ENCODE data around the gene SNAPC2. TPM values are rescaled to one million over a fixed set of nuclear protein-coding genes. Genes with fewer than 3 reads are reported as not detected.

Gene SNAPC2
- polyA plus RNA-seq, 2 donors, result 5.6 to 11.3 TPM

- H3K27ac ChIP-seq (ENCODE audit: low read depth in 2 of 2, low read length in 1 of 2), result peak overlapping the region; percentile 50 to 90
- H3K36me3 ChIP-seq (ENCODE audit: control insufficient read depth in 2 of 2, insufficient read depth in 2 of 2, low read length in 1 of 2), result peaks cover 0 to 8% of the 10 kb centered on the region in 2 donors
- no peaks in the 10 kb centered on the region for H3K27me3 ChIP-seq (ENCODE audit: control insufficient read depth in 1 of 2, insufficient read depth in 2 of 2, low read length in 2 of 2)
- WGBS, 2 donors, result 57 to 64% methylated on average over 7 of the region's 7 CpGs
- peaks cover 7 to 35% of the 10 kb centered on the region in 2 donors for H3K4me1 ChIP-seq (ENCODE audit: control insufficient read depth in 2 of 2, insufficient read depth in 2 of 2, low read length in 1 of 2)
- no peak overlapping the region for H3K4me3 ChIP-seq (ENCODE audit: low read depth in 1 of 2, low read length in 2 of 2)
- H3K9me3 ChIP-seq (ENCODE audit: control insufficient read depth in 2 of 2, insufficient read depth in 1 of 2, low read depth in 1 of 2, low read length in 1 of 2), result peaks cover 0 to 1% of the 10 kb centered on the region in 2 donors
These were observed 18.8 kb upstream of the SNAPC2 start for GRCh38 chr19:7901337-7901736.

- Histone ChIP-seq H3K4me1 (ENCODE audit: control insufficient read depth in 2 of 2, insufficient read depth in 2 of 2, low read length in 1 of 2) (peaks cover 7 to 39% of the 10 kb centered on the region in 2 donors), H3K27me3 (ENCODE audit: control insufficient read depth in 1 of 2, insufficient read depth in 2 of 2, low read length in 2 of 2) (no peaks in the 10 kb centered on the region), H3K27ac (ENCODE audit: low read depth in 2 of 2, low read length in 1 of 2) (peak overlapping the region; percentile 82 to 94), H3K36me3 (ENCODE audit: control insufficient read depth in 2 of 2, insufficient read depth in 2 of 2, low read length in 1 of 2) (peaks cover 0 to 10% of the 10 kb centered on the region in 2 donors), H3K9me3 (ENCODE audit: control insufficient read depth in 2 of 2, insufficient read depth in 1 of 2, low read depth in 1 of 2, low read length in 1 of 2) (peaks cover 0 to 1% of the 10 kb centered on the region in 2 donors), H3K4me3 (ENCODE audit: low read depth in 1 of 2, low read length in 2 of 2) (peak overlapping the region; percentile 55 to 85)
- 9 to 14% methylated on average over 20 of the region's 20 CpGs for WGBS, 2 donors
These were observed 17.3 kb upstream of the SNAPC2 start for GRCh38 chr19:7902796-7903243.

DNA sequence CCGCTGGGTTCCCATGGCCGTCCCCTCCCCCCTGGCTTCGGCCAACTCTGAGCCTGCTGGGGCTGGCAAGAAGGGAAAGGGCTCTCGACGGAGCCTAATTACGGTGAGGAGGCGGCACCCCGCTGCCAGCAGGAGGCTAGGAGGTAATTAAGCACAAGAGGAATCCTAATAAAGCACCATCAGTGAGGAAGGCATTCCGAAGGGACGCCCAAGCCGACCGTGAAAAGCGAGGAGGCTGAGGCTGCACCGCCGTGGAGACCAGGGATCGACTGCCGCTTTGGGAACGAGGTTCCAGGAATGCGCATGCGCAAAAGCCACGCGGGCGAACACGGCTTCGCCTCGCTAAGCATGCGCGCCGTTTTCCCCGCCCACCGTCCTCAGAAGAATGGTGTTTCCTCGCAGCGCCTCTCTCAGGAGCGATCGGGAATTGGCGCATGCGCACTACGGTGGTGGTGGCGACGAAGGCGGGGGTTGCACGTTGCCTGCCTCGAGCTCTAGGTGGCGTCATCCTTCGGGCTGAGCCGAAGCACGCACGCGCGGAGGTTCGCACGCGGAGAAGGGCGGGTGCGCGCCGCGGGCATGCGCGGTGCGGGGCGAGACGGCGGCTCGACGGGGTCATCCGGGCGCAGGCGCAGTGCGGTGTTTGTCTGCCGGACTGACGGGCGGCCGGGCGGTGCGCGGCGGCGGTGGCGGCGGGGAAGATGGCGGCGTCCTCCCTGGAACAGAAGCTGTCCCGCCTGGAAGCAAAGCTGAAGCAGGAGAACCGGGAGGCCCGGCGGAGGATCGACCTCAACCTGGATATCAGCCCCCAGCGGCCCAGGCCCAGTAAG, 16.7 kb upstream of the SNAPC2 start, which contains the start of gene MAP2K7:
TSS of gene MAP2K7 (plus strand) at position 634 of the 830 bp plus-strand sequence. CDS start at position 702, 68 bp downstream.
- Histone ChIP-seq H3K9me3 (ENCODE audit: control insufficient read depth in 2 of 2, insufficient read depth in 1 of 2, low read depth in 1 of 2, low read length in 1 of 2) (peaks cover 0 to 1% of the 10 kb centered on the region in 2 donors), H3K27ac (ENCODE audit: low read depth in 2 of 2, low read length in 1 of 2) (peak within 1 kb of the TSS; percentile 92 to 94), H3K27me3 (ENCODE audit: control insufficient read depth in 1 of 2, insufficient read depth in 2 of 2, low read length in 2 of 2) (no peaks in the 10 kb centered on the region), H3K4me1 (ENCODE audit: control insufficient read depth in 2 of 2, insufficient read depth in 2 of 2, low read length in 1 of 2) (peaks cover 7 to 41% of the 10 kb centered on the region in 2 donors), H3K36me3 (ENCODE audit: control insufficient read depth in 2 of 2, insufficient read depth in 2 of 2, low read length in 1 of 2) (peaks cover 0 to 10% of the 10 kb centered on the region in 2 donors), H3K4me3 (ENCODE audit: low read depth in 1 of 2, low read length in 2 of 2) (peak within 1 kb of the TSS; percentile 73 to 85)
- WGBS, 2 donors, result 0 to 1% methylated on average over 73 to 89 of the region's 89 CpGs

DNA sequence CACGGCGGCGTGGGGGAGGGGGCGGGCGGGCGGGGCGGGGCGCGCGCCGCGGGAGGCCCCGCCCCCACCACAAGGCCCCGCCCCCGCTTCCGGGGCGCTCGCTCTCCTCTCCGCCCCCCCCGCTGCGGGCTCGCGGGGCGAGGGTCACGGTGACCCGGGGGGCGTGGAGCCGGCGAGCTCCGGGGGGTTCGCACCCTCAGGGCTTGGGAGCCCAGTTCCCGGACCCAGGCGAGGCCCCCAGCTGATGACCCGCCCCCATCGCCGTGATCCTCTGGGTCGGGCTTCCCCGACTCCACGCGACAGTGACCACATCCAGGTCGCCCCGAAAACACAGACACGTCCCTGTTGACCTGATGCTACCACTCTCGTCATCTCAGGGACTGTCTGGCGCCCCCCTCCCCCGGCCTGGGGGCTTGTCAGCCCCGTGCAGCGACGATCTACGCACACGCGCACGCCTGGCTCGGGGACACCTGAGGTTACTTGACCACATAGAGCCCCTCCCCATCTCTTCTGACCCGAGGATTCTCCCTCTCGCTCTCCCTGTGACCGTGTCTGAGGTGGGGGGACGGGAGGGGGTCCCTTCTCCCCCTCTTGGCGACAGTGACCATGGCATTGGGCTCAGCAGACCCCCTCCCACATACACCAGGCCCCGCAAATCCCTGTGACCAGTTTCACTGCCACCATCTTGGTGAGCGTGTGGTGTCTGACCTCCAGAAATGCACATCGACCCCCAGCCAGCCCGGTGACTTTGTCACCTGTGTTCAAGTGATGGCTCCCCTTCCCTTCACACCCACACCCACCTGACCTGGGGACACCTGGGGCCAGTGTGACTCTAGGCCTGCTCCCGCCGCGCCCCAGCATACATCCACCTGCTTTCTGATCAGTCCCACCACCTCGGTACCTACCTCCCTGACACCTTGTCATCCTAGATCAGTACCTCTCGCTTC, 15.8 kb upstream of the SNAPC2 start:
- 8 to 12% methylated on average over 43 to 68 of the region's 68 CpGs for WGBS, 2 donors
- Histone ChIP-seq H3K27me3 (ENCODE audit: control insufficient read depth in 1 of 2, insufficient read depth in 2 of 2, low read length in 2 of 2) (no peaks in the 10 kb centered on the region), H3K4me1 (ENCODE audit: control insufficient read depth in 2 of 2, insufficient read depth in 2 of 2, low read length in 1 of 2) (peaks cover 7 to 41% of the 10 kb centered on the region in 2 donors), H3K36me3 (ENCODE audit: control insufficient read depth in 2 of 2, insufficient read depth in 2 of 2, low read length in 1 of 2) (peaks cover 0 to 15% of the 10 kb centered on the region in 2 donors), H3K9me3 (ENCODE audit: control insufficient read depth in 2 of 2, insufficient read depth in 1 of 2, low read depth in 1 of 2, low read length in 1 of 2) (peaks cover 0 to 1% of the 10 kb centered on the region in 2 donors), H3K4me3 (ENCODE audit: low read depth in 1 of 2, low read length in 2 of 2) (peak overlapping the region; percentile 73 to 85), H3K27ac (ENCODE audit: low read depth in 2 of 2, low read length in 1 of 2) (peak overlapping the region; percentile 92 to 93)

DNA sequence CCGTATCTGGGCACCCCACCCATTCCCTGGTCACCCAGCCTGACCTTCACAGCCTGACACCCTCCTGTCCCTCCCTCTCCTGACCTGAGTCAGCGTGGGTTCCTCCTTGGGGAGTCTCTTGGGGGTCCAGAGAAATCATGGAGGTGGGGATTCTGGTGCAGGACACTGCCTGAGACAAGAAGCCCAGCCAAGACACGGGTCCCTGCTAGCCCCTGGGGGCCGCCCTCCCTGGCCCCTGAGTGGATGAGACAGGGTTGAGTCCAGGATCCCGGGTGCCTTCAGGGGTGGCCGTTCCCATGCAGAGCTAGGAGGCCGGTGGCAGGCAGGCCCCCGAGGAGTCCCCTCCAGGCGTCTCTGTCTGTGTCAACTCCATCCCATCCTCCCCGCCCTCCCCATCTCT, 14.9 kb upstream of the SNAPC2 start:
- Histone ChIP-seq H3K9me3 (ENCODE audit: control insufficient read depth in 2 of 2, insufficient read depth in 1 of 2, low read depth in 1 of 2, low read length in 1 of 2) (peaks cover 0 to 1% of the 10 kb centered on the region in 2 donors), H3K27me3 (ENCODE audit: control insufficient read depth in 1 of 2, insufficient read depth in 2 of 2, low read length in 2 of 2) (no peaks in the 10 kb centered on the region), H3K4me1 (ENCODE audit: control insufficient read depth in 2 of 2, insufficient read depth in 2 of 2, low read length in 1 of 2) (peaks cover 4 to 33% of the 10 kb centered on the region in 2 donors), H3K36me3 (ENCODE audit: control insufficient read depth in 2 of 2, insufficient read depth in 2 of 2, low read length in 1 of 2) (peaks cover 0 to 16% of the 10 kb centered on the region in 2 donors), H3K27ac (ENCODE audit: low read depth in 2 of 2, low read length in 1 of 2) (no peak overlapping the region), H3K4me3 (ENCODE audit: low read depth in 1 of 2, low read length in 2 of 2) (peak overlapping the region in 1 of 2 donors; percentile 73)
- 62 to 81% methylated on average over 10 of the region's 10 CpGs for WGBS, 2 donors

DNA sequence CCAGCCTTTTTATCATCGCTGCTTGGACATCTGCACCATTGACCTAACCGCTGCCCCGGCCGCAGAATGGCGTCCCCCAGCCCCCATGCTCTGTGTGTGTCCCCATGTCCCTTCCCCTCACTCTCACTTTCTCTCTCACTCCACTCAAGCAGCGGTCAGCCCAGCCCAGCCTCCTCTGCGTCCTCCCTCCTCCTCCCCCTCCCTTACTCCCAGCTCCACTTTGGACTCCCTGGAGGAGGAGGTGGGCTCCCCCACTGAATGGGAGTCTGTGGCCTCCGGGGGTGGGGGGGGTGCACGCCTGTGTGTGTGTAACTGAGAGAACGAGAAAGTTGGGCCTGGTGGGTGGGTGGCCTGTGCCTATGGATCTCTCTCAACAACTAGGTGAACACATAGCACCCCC, 14.3 kb upstream of the SNAPC2 start:
- Histone ChIP-seq H3K36me3 (ENCODE audit: control insufficient read depth in 2 of 2, insufficient read depth in 2 of 2, low read length in 1 of 2) (peaks cover 4 to 22% of the 10 kb centered on the region in 2 donors), H3K9me3 (ENCODE audit: control insufficient read depth in 2 of 2, insufficient read depth in 1 of 2, low read depth in 1 of 2, low read length in 1 of 2) (peaks cover 0 to 3% of the 10 kb centered on the region in 2 donors), H3K4me1 (ENCODE audit: control insufficient read depth in 2 of 2, insufficient read depth in 2 of 2, low read length in 1 of 2) (peaks cover 3 to 29% of the 10 kb centered on the region in 2 donors), H3K4me3 (ENCODE audit: low read depth in 1 of 2, low read length in 2 of 2) (no peak overlapping the region), H3K27ac (ENCODE audit: low read depth in 2 of 2, low read length in 1 of 2) (no peak overlapping the region), H3K27me3 (ENCODE audit: control insufficient read depth in 1 of 2, insufficient read depth in 2 of 2, low read length in 2 of 2) (no peaks in the 10 kb centered on the region)
- WGBS, 2 donors, result 88 to 90% methylated on average over 10 of the region's 10 CpGs

DNA sequence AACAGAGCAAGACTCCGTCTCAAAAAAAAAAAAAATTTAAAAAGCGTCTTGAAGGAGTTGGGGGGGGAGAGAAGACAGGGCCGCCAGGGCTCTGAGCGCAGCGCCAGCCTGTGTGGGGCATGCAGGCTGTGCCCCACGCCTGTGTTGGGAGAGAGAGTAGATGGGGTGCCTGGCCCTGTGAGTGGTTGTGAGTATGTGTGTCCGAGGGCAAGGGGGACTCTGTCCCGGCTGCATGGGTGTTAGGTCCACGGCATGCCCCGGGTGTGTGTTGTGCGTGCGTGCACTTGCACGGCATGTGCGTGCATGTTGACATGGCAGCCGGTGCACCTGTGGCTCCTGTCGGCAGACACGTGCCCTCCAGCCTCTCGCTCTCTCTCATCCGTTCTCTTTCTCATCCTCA, 13.0 kb upstream of the SNAPC2 start:
- 64 to 73% methylated on average over 19 of the region's 19 CpGs for WGBS, 2 donors
- Histone ChIP-seq H3K4me1 (ENCODE audit: control insufficient read depth in 2 of 2, insufficient read depth in 2 of 2, low read length in 1 of 2) (peaks cover 3 to 26% of the 10 kb centered on the region in 2 donors), H3K9me3 (ENCODE audit: control insufficient read depth in 2 of 2, insufficient read depth in 1 of 2, low read depth in 1 of 2, low read length in 1 of 2) (peaks cover 0 to 3% of the 10 kb centered on the region in 2 donors), H3K4me3 (ENCODE audit: low read depth in 1 of 2, low read length in 2 of 2) (no peak overlapping the region), H3K36me3 (ENCODE audit: control insufficient read depth in 2 of 2, insufficient read depth in 2 of 2, low read length in 1 of 2) (peaks cover 12 to 33% of the 10 kb centered on the region in 2 donors), H3K27me3 (ENCODE audit: control insufficient read depth in 1 of 2, insufficient read depth in 2 of 2, low read length in 2 of 2) (no peaks in the 10 kb centered on the region), H3K27ac (ENCODE audit: low read depth in 2 of 2, low read length in 1 of 2) (no peak overlapping the region)

DNA sequence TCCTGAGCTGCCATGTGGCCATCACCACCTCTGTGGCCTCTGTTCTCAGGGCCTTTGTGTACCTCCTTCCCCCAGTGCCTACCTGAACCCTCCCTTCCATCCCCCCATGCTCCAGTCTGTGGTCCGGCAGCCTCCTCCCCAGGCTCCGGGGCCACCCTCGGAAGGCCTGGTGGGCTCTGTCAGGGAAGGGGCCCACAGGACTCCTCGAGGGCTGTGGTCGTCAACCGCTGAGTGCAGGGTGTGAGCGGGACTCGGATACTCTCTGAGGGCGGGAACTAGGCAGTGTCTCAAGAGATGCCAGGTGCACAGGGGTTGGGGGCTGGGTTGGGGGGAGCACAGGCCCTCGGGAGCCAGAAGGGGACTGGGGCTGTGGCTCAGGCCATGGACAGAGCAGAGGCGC, 12.6 kb upstream of the SNAPC2 start:
- Histone ChIP-seq H3K27ac (ENCODE audit: low read depth in 2 of 2, low read length in 1 of 2) (no peak overlapping the region), H3K4me3 (ENCODE audit: low read depth in 1 of 2, low read length in 2 of 2) (no peak overlapping the region), H3K36me3 (ENCODE audit: control insufficient read depth in 2 of 2, insufficient read depth in 2 of 2, low read length in 1 of 2) (peaks cover 12 to 36% of the 10 kb centered on the region in 2 donors), H3K9me3 (ENCODE audit: control insufficient read depth in 2 of 2, insufficient read depth in 1 of 2, low read depth in 1 of 2, low read length in 1 of 2) (peaks cover 0 to 3% of the 10 kb centered on the region in 2 donors), H3K27me3 (ENCODE audit: control insufficient read depth in 1 of 2, insufficient read depth in 2 of 2, low read length in 2 of 2) (no peaks in the 10 kb centered on the region), H3K4me1 (ENCODE audit: control insufficient read depth in 2 of 2, insufficient read depth in 2 of 2, low read length in 1 of 2) (peaks cover 3 to 24% of the 10 kb centered on the region in 2 donors)
- WGBS, 2 donors, result 88 to 89% methylated on average over 11 of the region's 11 CpGs

GRCh38 chr19:7908078-7908699, 11.9 kb upstream of the SNAPC2 start:
- Histone ChIP-seq H3K9me3 (ENCODE audit: control insufficient read depth in 2 of 2, insufficient read depth in 1 of 2, low read depth in 1 of 2, low read length in 1 of 2) (peaks cover 0 to 3% of the 10 kb centered on the region in 2 donors), H3K4me3 (ENCODE audit: low read depth in 1 of 2, low read length in 2 of 2) (no peak overlapping the region), H3K4me1 (ENCODE audit: control insufficient read depth in 2 of 2, insufficient read depth in 2 of 2, low read length in 1 of 2) (peaks cover 3 to 20% of the 10 kb centered on the region in 2 donors), H3K27ac (ENCODE audit: low read depth in 2 of 2, low read length in 1 of 2) (no peak overlapping the region), H3K36me3 (ENCODE audit: control insufficient read depth in 2 of 2, insufficient read depth in 2 of 2, low read length in 1 of 2) (peaks cover 12 to 42% of the 10 kb centered on the region in 2 donors), H3K27me3 (ENCODE audit: control insufficient read depth in 1 of 2, insufficient read depth in 2 of 2, low read length in 2 of 2) (no peaks in the 10 kb centered on the region)
- 75 to 78% methylated on average over 14 of the region's 14 CpGs for whole genome bisulfite sequencing, 2 donors
